Activated CD4-positive, alpha-beta T cell treated with anti-CD3 and anti-CD28 coated beads, Interleukin-2, amount 50 U/mL, for 48 hours (primary cell): ENCODE data around the gene CEP19.

Experiments
- DNase-seq, 2 experiments: peaks; one replicate each; pipeline ENCODE4 v3.0.0-alpha.2; 2020

The CEP19 gene

DNA sequence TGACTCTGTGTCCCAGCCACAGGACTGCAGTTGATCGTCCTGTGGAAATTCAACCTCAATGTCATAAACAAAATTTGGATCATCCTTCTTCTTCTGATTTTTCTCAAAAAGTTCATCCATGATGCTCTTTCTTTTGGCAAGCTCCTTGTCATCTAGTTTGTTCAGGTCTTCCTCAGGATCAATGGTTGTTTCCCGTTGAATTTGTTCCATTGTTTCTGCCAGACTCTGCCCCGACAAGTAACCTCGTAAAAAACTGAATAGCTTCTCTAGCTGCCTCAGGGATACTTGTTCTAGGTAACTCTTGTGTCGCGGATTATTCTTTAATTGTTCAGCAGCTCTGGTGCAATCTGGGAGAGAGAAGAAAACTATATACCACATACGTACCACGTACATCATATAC, 4.5 kb downstream of the CEP19 start:
- no peak for DNase-seq

DNA sequence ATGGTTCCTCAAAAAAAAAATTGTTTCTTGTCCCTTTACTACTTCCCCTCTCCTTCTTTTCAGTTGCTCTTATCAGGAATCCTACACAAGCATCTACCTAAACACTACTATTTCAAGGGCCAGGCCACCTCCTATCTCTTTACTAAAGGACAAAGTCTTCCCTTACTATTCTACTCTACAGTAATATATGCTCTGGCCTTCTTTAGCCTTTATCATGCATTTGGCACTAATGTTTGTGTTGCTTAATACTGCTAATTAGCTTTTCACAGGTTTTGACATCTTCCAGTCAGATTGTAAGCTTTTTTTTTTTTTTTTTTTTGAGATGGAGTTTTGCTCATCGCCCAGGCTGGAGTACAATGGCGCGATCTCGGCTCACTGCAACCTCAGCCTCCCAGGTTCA, 5.3 kb downstream of the CEP19 start:
- no peak for DNase-seq

DNA sequence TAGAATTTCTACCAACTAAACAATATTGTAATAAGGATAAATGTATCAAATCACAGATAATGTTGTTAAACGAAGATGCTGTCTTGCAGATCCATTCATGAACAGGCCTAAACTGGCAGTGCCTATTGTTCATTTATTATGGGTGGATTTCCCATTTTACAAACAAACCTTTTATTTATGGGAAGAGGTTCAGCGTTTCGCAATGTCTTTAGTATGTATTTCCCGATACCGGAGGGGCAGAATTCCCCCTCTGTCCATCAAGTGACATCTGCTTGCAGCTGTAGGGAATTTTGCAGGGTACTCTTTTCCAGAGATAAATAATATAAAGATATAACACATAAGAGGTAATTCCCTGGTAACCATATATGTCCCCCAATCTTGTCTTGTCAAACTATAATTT, 5.7 kb downstream of the CEP19 start:
- DNase-seq, result no peak

DNA sequence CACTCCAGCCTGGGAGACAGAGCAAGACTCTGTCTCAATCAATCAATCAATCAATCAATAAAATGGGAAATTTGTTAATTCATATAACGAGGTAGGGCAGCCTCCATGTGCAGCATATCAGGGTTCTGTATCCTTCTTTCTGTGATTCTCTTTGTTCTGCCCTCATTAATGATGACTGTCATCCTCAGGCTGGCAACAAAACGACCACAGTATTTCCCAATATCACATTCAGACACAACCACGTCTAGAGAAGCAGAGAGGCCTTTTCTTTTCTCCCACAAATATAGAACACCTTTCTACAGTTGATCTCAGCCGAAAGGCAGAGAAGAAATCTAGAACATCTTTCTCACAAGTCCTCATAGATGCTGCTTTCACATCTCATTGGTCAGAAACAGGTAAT, 11.2 kb downstream of the CEP19 start:
- DNase-seq, result no peak

DNA sequence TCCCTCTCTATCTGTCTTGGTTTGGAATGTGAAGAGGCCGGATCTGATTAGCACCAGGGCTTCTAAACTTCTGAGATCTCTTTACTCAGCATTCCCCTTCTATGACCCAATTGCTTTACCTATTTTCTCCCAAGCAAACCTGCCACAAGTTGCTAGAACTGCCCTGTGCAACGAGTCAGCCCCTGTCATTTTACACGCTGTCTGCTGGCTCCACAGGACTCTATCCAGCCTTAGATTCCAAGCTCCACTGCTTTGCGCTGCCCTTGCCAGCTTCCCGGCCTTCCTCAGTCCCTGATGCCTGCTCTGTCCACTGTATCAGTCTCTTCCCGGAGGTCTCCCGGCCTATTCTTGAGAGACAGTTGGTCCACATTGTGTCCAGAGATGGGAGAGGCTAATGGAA, 12.3 kb downstream of the CEP19 start:
- DNase-seq, result no peak

DNA sequence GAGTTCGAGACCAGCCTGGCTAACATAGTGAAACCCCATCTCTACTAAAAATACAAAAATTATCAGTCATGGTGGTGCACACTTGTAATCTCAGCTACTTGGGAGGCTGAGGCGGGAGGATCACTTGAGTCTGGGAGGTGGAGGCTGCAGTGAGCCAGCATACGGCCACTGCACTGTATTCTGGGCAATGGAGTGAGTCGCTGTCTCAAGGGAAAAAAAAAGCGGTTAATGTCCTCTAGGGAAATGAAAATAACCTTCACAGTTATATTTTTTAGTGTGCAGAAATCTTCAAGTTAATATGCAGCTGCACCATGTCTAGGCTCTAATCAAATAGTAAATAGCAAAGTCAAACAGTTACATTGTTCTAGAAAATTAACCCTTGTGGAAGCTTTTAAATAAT, 14.8 kb downstream of the CEP19 start:
- DNase-seq, result no peak

DNA sequence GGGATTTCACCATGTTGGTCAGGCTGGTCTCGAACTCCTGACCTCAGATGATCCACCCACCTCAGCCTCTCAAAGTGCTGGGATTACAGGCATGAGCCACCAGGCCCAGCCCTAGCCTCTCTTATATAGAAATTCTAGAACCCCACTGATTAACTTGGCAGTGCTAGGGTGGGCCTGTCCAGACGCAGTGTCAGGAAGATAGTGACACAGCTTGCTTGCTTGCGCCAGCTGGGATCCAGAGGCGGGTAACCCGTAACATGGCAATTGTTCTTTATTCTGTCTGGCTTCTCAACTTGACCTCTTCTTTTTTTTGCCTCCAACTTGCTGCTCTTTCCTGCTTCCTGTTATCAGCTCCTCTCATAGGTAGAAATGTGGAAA, 16.2 kb downstream of the CEP19 start:
- DNase-seq, result no peak

DNA sequence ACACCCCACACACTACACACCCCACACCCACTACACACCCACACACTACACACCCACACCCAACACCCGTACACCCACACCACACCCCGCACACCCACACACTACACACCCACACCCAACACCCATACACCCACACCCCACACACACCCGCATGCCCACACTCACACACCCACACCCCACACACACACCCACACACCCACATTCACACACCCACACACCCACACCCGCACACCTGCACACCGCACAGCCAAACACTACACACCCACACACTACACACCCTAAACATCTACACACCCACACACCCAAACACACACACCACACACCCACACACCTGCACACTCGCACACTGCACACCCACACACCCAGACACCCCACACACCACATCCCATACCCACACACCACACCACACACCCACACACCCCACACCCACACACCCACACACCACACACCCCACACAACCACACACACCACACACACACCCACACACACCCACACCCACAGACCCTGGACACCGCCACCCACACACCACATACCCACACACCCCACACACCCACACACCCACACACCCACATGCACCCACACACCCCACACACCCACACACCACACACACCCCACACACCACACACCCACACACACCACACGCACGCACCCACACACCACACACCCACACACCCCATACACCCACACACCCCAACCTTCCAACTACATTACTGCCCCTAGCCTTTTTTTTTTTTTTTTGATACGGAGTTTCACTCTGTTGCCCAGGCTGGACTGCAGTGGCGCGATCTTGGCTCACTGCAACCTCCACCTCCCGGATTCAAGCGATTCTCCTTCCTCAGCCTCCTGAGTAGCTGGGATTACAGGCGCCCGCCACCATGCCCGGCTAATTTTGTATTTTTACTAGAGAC, 16.9 kb downstream of the CEP19 start:
- DNase-seq, result peak; percentile 27

DNA sequence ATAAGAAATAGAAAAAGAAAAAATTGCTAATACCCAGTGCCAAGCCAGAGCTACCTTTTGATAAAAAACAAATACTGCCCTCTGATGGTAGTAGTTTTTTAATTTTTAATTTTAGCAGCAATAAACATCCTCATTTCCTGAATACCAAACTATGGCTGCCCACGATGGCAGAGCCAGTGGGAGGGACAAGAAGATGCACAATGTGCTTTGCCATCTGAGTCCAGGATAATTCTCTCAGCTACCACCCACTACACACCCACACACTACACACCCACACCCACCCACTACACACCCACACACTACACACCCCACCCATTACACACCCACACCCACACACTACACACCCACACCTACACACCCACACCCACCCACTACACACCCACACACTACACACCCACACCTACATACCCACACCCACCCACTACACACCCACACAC, 17.8 kb downstream of the CEP19 start:
- peak in 1 of 2 experiments; percentile 13 for DNase-seq

DNA sequence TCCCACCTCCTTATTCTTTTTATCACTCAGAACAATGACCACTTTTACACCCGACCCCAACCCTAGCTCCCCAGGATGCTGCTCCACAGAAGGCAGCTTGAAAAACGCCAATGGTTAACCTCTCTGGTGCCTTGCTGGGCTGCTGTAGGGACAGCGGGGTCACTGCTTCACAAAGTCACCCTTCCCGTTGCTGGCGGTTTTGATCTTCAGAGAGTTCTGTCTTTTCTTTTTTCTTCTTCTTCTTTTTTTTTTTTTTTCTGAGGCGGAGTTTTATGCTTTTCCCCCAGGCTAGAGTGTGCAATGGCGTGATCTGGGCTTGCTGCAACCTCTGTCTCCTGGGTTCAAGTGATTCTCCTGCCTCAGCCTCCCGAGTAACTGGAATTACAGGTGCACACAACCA, 20.7 kb downstream of the CEP19 start:
- DNase-seq, result no peak

DNA sequence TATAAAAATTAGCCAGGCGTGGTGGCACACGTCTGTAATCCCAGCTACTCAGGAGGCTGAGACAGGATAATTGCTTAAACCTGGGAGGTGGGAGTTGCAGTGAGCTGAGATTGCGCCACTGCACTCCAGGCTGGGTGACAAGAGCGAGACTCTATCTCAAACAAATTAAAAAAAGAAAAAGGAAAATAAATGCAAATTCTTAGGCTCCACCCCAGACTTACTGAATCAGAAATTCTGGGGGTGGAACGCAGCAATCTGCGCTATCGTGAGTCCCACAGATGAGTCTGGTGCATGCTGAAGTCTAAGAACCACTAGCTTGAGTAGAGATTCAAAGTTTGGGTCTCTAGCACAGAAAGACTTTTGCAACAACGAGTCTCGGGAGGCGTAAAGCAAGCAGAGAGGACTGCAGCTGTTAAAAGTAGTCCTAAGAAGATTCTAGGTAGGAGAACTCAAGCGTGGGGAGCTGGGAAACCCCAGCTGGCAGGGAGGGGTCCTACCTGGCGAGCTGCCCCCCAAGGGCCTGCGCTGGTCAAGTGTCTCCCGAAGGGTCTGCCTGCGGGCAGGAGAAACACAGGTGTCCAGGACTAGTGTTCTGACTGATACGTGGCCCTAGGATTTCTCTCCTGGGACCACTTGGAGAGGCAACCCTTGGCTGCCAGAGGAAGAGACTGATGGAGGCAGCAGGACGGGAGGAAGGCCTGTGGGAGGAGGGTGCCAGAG, 21.9 kb downstream of the CEP19 start:
- DNase-seq, result no peak

DNA sequence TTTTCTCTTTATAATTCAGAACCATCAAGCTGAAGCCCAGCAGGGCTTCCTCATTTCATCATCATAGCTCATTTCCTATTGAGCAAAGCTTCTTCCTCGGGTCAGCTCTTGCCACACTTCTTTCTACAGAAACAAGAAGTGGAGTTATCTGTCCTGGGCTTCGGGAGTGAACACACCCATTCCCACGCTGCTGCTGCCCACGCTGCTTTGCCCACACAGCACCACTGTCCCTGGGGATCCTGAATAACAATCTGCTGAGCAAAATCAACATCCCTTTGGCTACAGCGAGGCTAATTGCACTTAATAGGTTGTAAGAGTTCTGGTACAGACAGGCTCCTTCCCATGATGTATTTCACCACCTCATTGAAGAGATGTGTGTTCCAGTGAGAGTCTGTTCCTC, 23.7 kb downstream of the CEP19 start:
- DNase-seq, result no peak

DNA sequence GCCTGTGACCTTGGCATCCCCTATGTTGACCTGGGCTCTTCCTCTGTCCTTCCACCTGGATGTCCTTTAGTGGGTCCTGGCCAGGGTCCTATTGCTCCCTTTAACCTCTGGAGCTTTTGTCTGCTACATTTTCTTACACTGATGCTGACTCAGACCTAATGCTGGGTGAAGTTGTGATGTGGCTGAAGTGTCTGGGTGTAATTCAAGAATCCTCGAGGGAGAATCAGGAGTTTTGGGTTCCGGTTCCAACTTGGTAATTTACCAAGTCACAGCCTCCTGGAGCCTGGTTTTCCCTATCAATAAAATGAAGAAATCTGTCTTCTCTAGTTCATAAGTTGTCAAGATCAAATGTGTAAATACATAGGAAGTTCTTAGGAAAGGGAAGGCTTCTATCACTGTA, 25.6 kb downstream of the CEP19 start:
- no peak for DNase-seq

DNA sequence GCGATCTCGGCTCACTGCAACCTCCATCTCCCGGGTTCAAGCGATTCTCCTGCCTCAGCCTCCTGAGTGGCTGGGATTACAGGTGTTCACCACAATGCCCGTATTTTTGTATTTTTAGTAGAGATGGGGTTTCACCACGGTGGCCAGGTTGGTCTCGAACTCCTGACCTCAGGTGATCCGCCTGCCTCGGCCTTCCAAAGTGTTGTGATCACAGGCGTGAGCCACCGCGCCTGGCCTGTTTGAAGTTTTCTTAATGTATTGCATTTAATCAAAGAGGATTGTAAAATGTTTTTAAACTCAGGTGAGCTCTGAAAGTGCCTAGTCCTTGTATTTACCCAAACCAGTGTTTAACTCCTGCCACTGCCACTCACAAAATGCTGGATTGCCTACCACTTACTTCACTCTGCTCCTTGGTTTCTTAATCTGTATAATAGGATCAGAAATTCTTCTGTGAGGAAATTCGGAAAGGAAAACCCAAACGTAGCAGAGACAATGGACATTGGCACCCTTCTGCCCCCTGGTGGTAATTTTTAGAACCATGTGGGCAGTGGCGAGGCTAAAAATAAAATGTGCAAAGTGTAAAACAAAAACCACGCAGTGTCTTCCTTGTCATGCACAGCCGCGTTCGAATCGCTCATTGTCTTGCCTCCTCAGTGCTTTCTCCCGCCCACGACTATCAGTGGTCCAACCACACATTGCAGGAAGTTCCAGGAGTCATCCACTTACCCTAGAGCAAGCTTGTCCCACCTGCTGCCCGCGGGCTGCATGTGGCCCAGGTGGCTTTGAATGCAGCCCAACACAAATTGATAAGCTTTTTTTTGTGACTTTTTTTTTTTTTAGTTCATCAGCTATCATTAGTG, 27.3 kb downstream of the CEP19 start:
- peak; percentile 69 to 76 for DNase-seq

DNA sequence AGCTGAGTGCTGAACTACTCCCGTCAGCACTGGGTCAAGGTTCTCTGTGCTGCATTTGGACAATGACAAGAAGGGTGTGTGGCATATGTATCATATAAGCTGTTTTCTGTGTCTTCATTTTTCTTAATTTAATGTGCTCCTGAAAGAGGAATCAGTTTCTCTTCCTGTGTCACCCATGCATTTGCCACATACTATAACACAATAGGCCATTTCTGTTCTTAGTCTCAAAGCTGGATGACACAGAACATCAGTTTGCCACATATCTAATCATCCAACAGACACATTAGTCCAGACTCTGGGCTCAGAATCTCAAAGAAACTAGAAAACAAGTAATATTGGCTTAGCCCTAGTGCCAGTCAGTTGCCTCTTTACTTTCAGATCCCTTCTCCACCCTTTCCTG, 34.1 kb downstream of the CEP19 start:
- no peak for DNase-seq

DNA sequence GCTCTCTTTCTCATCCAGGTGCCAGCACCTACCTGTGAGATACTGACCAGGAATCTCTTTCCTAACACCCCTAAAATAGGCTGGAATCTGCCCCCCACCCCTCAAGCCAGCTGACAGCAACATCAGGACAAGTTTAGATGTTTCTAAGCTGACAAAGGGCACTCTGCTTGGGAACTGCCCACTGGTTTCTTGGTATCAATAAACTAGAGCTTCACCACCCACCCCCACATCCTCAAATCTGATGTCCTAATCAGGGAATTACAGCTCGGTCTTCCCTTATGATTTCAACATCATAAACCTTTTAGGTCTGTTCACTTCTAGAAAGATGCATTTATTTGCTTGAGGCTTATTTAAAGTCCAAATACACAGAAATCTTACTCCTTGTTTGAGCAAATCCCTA, 34.7 kb downstream of the CEP19 start:
- no peak for DNase-seq

DNA sequence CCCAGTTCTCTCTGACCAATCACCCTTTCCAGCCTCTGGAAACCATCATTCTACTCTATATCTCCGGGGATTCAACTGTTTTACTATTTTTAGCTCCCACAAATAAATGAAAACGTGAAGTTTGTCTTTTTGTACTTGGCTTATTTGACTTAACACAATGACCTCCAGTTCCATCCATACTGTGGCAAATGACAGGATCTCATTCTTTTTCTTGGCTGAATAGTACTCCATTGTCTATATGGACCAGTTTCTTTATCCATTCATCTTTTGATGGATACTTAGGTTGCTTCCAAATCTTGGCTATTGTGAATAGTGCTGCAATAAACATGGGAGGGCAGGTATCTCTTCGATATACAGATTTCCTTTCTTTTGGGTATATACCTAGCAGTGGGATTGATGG, 38.4 kb downstream of the CEP19 start:
- no peak for DNase-seq

DNA sequence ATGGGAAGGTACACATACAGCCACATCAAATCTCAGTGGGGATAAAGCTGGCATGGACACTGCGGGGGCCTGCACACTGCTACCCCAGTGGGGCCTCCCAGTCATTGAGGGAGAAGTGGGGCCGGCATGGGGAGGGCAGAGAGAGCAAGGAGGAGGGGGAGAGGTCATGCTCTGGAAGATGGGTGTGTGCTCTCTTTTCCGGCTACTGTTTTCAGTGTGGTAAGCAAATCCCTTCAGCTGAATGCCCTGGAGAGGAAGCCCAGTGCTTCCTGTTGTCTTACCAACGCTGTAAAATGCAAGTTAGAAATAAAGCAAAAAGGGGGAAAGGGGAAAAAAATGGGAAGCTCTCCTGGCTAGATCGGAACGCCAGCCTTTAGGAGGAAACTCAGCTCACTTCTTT, 41.7 kb downstream of the CEP19 start:
- no peak for DNase-seq

DNA sequence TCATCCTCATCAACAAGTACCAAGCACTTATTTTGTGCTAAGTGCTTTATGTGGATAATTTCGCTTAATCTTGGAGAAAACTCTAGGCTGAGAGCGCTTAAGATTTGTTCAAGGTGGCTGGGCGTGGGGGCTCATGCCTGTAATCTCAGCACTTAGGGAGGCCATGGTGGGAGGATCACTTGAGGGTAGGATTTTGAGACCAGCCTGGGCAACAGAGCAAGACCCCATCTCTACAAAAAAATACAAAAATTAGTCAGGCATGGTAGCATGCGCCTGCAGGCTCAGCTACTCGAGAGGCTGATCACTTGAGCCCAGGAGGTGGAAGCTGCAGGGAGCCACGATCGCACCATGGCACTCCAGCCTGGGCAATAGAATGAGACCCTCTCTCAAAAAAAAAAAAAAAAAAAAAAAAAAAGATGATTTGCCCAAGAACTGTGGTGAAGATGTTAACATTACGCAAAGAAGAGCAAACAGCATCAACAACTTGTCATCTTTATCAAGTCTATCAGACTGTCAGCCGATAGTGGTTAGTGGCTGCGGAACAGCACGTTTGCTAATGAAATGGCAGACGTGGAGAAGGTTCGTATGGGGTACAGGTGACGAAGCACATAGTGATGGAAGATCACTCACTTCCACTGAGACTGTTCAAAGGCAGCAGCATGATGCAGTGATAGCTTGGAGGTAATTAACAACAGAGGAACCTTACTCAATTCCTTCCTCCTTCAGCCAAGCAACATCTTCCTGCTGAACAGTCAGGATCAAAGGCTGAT, 44.8 kb downstream of the CEP19 start:
- no peak for DNase-seq

DNA sequence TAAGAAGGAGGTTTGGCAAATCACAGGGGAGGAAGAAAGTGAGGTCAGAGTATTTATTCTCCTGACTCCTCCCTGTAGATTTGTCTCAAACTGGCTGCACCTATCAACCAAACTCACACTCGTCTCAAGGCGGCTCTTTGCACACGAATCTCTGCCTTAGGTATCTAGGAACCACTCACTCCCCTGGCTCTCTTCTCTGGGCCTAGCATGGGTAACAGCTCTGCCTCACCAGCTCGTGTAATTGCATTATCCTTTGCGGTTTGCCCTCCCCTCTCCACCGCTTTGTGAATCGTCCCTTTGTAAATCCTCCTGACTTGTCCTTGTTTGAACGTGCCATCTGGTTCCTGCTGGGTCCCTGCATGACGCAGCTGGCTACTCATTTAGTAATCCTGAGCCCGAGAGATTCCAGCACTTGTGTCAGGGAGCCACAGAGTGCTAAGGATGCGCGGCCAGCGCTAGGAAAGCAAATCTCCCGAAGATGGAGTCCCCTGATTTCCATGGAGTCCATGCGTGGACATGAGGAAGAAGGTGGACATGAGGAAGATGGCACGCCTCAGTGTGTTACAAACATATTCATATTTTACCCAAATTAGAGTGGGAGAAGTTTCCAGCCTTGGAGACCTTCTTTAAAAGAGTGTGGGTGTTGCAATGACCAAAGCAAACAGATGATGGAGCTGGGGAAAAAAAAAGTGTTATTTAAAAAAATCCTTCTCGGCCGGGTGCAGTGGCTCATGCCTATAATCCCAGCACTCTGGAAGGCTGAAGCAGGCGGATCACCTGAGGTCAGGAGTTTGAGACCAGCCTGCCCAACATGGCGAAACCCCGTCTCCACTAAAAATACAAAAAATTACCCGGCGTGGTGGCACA, 45.8 kb downstream of the CEP19 start:
- DNase-seq, result no peak

DNA sequence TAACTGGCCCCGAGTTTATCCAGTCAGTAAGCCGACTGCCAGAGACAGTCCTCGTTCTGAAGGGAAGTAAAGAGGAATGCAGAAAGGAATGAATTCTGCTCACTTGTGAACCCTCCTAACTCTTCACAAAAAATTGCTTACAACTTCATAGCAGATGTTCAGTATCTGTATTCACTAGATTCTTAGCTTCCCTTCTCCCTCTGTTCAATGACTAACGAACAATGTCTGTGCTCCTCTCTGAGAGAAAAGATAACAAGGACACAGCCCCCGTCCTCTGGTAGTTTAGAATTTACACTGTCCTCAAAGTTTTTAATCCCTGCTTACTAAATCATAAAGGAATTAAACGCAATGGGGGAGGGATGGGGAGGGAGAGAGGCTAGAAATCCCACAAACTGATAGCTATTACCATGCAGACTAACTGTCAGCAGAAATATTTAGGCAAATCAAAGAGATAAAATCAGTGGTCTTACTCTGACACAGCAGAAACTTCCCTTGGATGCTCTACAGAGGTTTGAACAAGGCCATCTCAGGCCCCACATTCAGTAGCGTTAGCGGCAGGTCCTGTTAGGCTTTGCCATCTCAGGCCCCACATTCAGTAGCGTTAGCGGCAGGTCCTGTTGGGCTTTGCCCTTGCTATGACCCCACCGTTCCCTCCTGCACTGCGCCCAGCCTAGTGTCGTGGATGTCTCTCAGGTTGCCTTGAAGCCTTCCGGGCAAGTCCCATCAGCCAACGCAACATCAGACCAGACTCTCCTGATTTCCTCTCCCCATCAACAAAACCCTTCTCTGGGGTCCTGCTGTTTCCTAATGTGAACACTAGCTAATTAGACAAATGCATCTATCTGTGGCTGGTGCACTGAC, 49.1 kb downstream of the CEP19 start:
- no peak for DNase-seq
